Activated naive CD8-positive, alpha-beta T cell (primary cell): Measurements from ENCODE around the gene SOX21.
A peak's percentile ranks its signal among the peaks of the same experiment; 100 is the strongest.

ENCODE experiments used
- H3K27ac Mint-ChIP-seq: one replicate; pipeline ENCODE4 v1.8.0; 2021; ENCODE audit warnings: mixed read lengths
- H3K27me3 Mint-ChIP-seq: one replicate; pipeline ENCODE4 v1.8.0; 2021; ENCODE audit warnings: mixed read lengths
- H3K36me3 Mint-ChIP-seq: one replicate; pipeline ENCODE4 v1.8.0; 2021; ENCODE audit warnings: mixed read lengths
- H3K4me1 Mint-ChIP-seq: one replicate; pipeline ENCODE4 v1.8.0; 2021; ENCODE audit warnings: low read depth, mixed read lengths
- H3K4me3 Mint-ChIP-seq: one replicate; pipeline ENCODE4 v1.8.0; 2021; ENCODE audit warnings: mild to moderate bottlenecking, mixed read lengths
- H3K9me3 Mint-ChIP-seq: one replicate; pipeline ENCODE4 v1.8.0; 2021; ENCODE audit warnings: low read depth, mixed read lengths

The SOX21 gene

DNA sequence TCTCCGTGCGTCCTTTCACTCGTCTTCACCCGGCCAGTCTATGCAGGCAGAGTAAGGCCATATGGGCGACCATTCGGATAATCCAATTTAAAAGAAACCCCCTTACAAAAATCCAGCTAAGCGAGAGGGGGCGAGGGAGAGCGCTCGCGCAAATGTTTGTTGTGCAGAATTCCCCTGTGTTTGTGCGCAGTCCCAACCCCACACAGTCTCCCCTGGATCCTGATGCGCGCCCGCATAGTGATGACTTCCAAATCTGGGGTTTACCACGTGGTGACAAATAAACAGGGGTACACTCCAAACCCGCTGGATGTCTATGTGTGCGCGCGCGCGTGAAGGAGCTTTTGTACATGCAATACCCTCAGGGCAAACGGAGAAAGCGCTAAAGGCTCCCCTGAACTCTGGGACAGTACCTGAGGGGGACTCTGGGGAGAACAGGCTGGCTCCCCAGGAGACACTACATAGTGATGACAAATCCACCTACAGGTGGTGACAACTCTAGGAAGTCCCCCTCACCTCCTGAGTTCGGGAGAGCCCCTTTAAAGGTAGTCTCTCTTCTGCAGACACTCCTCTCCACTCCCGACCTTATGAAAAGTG lies 8.5 kb downstream of the SOX21 start:
- no peaks in the 10 kb centered on the region for H3K9me3 Mint-ChIP-seq
- H3K36me3 Mint-ChIP-seq = no peaks in the 10 kb centered on the region
- peaks cover 18% of the 10 kb centered on the region for H3K4me1 Mint-ChIP-seq
- no peak overlapping the region for H3K4me3 Mint-ChIP-seq
- H3K27ac Mint-ChIP-seq = peak overlapping the region; percentile 86
- peaks cover 60% of the 10 kb centered on the region for H3K27me3 Mint-ChIP-seq

DNA sequence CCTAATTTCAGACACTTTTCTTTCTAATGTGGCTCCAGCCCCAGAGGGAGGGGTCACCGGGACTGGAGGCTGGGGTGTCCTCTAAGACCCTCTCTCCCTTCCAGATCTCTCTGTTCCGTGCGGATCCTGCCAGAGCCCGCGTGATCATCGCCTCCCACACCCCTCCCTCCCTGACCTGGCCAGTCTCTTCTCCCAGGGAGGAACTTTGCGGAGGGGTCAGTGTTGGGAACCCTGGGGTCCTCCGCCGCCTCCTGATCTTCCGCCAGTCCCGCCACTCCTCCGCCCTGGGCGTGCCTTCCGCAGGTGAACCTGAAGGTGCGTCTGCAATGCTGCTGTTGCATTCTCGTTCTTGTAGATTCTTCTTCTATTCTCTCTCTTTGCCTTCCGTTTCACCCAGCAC lies 9.1 kb downstream of the SOX21 start:
- Mint-ChIP-seq H3K9me3 (no peaks in the 10 kb centered on the region), H3K36me3 (no peaks in the 10 kb centered on the region), H3K4me3 (no peak overlapping the region), H3K27me3 (peaks cover 60% of the 10 kb centered on the region), H3K27ac (peak overlapping the region; percentile 86), H3K4me1 (peaks cover 16% of the 10 kb centered on the region)

GRCh38 chr13:94702181-94703041 lies 9.9 kb downstream of the SOX21 start:
- no peak overlapping the region for H3K4me3 Mint-ChIP-seq
- H3K36me3 Mint-ChIP-seq = no peaks in the 10 kb centered on the region
- peaks cover 8% of the 10 kb centered on the region for H3K4me1 Mint-ChIP-seq
- H3K27ac Mint-ChIP-seq = no peak overlapping the region
- H3K27me3 Mint-ChIP-seq = peaks cover 60% of the 10 kb centered on the region
- H3K9me3 Mint-ChIP-seq = no peaks in the 10 kb centered on the region

GRCh38 chr13:94701313-94702180 lies 10.8 kb downstream of the SOX21 start:
- Mint-ChIP-seq H3K4me3 (no peak overlapping the region), H3K4me1 (peaks cover 8% of the 10 kb centered on the region), H3K27ac (no peak overlapping the region), H3K9me3 (no peaks in the 10 kb centered on the region), H3K36me3 (no peaks in the 10 kb centered on the region), H3K27me3 (peaks cover 63% of the 10 kb centered on the region)

GRCh38 chr13:94700536-94700935 lies 11.8 kb downstream of the SOX21 start:
- Mint-ChIP-seq H3K9me3 (no peaks in the 10 kb centered on the region), H3K36me3 (no peaks in the 10 kb centered on the region), H3K4me3 (no peak overlapping the region), H3K4me1 (peaks cover 8% of the 10 kb centered on the region), H3K27me3 (peaks cover 61% of the 10 kb centered on the region), H3K27ac (no peak overlapping the region)

- Mint-ChIP-seq H3K9me3 (no peaks in the 10 kb centered on the region), H3K36me3 (no peaks in the 10 kb centered on the region), H3K27me3 (peaks cover 58% of the 10 kb centered on the region), H3K4me1 (peaks cover 8% of the 10 kb centered on the region), H3K4me3 (no peak overlapping the region), H3K27ac (no peak overlapping the region)
Measured at GRCh38 chr13:94700051-94700535, 12.3 kb downstream of the SOX21 start.

- Mint-ChIP-seq H3K27me3 (peaks cover 45% of the 10 kb centered on the region), H3K4me3 (no peak overlapping the region), H3K27ac (no peak overlapping the region), H3K36me3 (no peaks in the 10 kb centered on the region), H3K9me3 (no peaks in the 10 kb centered on the region), H3K4me1 (no peaks in the 10 kb centered on the region)
Measured at GRCh38 chr13:94696171-94696570, 16.2 kb downstream of the SOX21 start.

DNA sequence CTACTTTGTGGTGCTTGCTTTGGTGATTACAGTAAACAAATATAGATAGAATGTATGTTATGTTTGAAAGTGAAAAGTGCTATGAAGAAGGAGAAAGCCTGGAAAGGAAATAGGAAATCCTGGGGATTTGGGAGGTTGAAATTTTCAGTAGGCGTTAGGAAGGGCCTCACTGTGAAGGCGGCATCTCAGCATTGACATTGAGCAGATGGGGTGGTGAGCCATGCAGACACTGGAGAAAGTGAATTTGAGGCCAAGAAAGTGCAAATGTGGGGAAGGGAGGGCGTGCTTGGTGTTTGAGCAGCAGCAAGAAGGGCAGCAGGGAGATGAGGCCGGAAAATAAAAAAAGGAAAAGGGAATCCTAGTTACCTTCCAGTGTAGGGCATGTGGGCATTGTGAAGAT lies 20.3 kb downstream of the SOX21 start:
- Mint-ChIP-seq H3K4me1 (no peaks in the 10 kb centered on the region), H3K27me3 (peaks cover 21% of the 10 kb centered on the region), H3K9me3 (no peaks in the 10 kb centered on the region), H3K4me3 (no peak overlapping the region), H3K36me3 (no peaks in the 10 kb centered on the region), H3K27ac (no peak overlapping the region)

GRCh38 chr13:94683409-94683808 lies 28.9 kb downstream of the SOX21 start:
- Mint-ChIP-seq H3K36me3 (no peaks in the 10 kb centered on the region), H3K4me3 (no peak overlapping the region), H3K9me3 (no peaks in the 10 kb centered on the region), H3K27me3 (peaks cover 32% of the 10 kb centered on the region), H3K4me1 (no peaks in the 10 kb centered on the region), H3K27ac (no peak overlapping the region)

- no peak overlapping the region for H3K27ac Mint-ChIP-seq
- no peak overlapping the region for H3K4me3 Mint-ChIP-seq
- no peaks in the 10 kb centered on the region for H3K36me3 Mint-ChIP-seq
- no peaks in the 10 kb centered on the region for H3K9me3 Mint-ChIP-seq
- no peaks in the 10 kb centered on the region for H3K4me1 Mint-ChIP-seq
- H3K27me3 Mint-ChIP-seq = peaks cover 30% of the 10 kb centered on the region
Measured at GRCh38 chr13:94682229-94682628, 30.1 kb downstream of the SOX21 start.

DNA sequence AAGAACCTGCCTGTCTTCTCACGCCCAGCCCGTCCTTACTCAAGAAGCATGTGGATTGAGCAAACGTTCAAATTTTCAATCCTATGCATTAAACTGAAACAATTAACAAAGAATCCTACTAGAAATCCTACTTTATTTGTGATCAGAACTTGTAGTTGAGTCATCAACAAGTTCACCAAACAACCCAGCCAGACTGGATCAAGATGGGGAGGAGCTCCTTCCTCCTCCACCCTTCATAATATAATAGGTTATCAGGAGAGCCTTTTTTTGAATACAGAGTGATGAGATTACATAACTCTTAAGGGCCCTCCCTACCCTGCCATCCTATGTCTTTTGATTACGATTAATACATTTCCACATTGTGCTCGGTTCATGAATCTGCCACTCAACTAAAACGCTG lies 32.7 kb downstream of the SOX21 start:
- Mint-ChIP-seq H3K27ac (no peak overlapping the region), H3K4me1 (no peaks in the 10 kb centered on the region), H3K27me3 (peaks cover 27% of the 10 kb centered on the region)

GRCh38 chr13:94678845-94679244 lies 33.5 kb downstream of the SOX21 start:
- no peaks in the 10 kb centered on the region for H3K9me3 Mint-ChIP-seq
- H3K4me3 Mint-ChIP-seq = no peak overlapping the region
- H3K36me3 Mint-ChIP-seq = no peaks in the 10 kb centered on the region
- H3K4me1 Mint-ChIP-seq = no peaks in the 10 kb centered on the region
- no peak overlapping the region for H3K27ac Mint-ChIP-seq
- peaks cover 27% of the 10 kb centered on the region for H3K27me3 Mint-ChIP-seq

More for the DNA sequence above, 32.7 kb downstream of the SOX21 start:
- H3K4me3 Mint-ChIP-seq = no peak overlapping the region
- no peaks in the 10 kb centered on the region for H3K9me3 Mint-ChIP-seq
- no peaks in the 10 kb centered on the region for H3K36me3 Mint-ChIP-seq

DNA sequence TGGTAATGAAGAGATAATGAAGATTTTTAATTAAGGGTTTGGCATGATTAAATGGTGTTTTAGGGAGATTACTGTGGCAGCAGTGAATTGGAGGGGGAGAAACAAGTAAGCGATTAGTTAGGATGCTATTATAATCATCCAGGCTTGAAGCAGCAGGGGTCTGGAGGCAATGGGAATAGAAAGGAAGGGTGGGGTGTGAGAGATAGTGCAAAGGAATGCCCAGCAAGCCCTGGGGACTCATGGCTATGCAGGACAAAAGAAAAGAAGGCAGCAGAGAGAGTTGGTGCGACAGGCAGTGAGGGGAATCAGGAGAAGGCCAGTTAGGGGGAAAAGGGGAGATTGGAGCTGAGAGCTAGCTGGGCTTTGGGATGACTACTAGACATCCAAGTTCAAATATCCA lies 34.5 kb downstream of the SOX21 start:
- no peaks in the 10 kb centered on the region for H3K4me1 Mint-ChIP-seq
- peaks cover 20% of the 10 kb centered on the region for H3K27me3 Mint-ChIP-seq
- no peaks in the 10 kb centered on the region for H3K9me3 Mint-ChIP-seq
- H3K27ac Mint-ChIP-seq = no peak overlapping the region
- no peak overlapping the region for H3K4me3 Mint-ChIP-seq
- no peaks in the 10 kb centered on the region for H3K36me3 Mint-ChIP-seq

DNA sequence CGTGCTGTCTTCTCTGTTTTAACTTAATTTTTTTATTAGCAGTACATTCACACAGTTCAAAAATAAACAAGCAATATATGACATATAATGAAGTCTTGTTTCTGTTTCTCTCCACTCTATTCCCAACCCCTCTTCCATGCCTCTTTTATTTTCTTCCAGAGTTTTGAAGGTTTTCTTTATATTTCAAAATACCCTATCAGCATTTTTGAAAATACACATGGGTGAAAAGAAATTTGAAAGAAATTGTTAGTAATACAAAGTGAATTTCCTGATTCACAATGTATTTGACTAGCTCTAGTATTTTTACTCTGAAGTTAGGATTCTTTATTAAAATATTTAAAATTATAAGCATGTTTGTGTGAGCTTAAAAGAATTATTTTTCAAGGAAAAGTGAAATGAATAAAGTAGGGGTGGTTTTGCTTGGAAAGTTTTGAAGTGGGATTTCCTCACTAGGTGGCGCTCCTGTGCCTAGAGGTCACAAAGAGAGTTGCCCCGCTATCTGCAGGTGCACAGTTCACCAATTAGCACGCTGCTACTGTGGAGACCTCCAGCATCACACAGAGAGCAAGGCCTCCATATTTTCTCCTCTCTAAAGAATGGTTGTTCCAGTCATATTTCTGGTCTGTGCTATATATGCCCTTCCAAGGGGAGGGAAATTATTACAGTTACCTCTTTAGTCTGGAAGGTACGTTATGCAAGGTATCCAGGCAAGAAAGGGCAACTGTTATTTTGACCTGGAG lies 37.6 kb downstream of the SOX21 start:
- H3K9me3 Mint-ChIP-seq = no peaks in the 10 kb centered on the region

More for the DNA sequence above, 37.6 kb downstream of the SOX21 start:
- no peaks in the 10 kb centered on the region for H3K36me3 Mint-ChIP-seq
- peaks cover 10% of the 10 kb centered on the region for H3K27me3 Mint-ChIP-seq
- no peaks in the 10 kb centered on the region for H3K4me1 Mint-ChIP-seq
- no peak overlapping the region for H3K27ac Mint-ChIP-seq
- H3K4me3 Mint-ChIP-seq = no peak overlapping the region
